ENCODE measurements around the gene HSPB6. TPM values are rescaled to one million over a fixed set of nuclear protein-coding genes. Genes with fewer than 3 reads are reported as not detected.

The HSPB6 gene
- polyA plus RNA-seq, 2 donors = 12.5 to 18.3 TPM

DNA sequence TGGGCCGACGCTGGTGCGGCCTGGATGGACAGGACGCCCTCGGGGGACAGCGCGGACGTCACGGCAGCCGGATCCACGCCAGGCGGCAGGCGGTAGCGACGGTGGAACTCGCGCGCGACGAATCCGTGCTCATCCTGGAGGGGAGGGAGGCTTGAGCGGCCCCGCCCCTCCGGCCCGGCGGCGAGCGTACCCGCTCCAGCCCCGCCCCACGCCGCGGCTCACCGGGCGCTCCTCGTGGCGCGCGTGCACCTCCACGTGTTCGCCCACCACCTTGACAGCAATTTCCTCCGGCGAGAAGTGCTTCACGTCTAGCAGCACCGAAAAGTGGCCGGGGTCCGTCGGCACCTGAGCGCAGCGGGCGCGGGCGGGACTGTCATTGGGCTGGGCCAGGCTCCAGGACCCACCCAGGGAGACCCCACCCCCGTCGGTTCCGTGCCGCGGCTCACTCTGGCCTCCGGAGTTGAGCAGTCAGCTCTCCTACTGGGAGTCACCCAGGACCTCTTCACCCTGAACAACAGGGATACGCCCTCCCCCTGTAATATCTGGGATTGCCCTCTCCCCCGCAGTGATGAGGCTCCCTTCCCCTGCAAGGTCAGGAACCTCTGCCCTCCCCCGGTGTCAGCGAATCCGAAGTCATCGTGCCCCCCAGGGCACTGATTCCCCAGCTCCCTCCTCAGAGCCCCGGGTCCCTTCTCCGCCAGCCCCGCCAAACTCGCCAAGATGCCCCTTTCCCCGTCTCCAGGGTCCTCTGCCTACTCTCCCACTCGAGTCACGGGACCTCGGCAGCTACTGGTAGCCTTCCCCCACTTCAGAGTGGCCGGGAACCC lies 1.1 kb downstream of the HSPB6 start:
- 15 to 21% methylated on average over 52 to 74 of the region's 74 CpGs for WGBS, 2 donors
- Histone ChIP-seq H3K27ac (ENCODE audit: low read depth in 2 of 2, low read length in 1 of 2) (peak overlapping the region; percentile 85 to 87), H3K27me3 (ENCODE audit: control insufficient read depth in 1 of 2, insufficient read depth in 2 of 2, low read length in 2 of 2) (no peaks in the 10 kb centered on the region), H3K4me1 (ENCODE audit: control insufficient read depth in 2 of 2, insufficient read depth in 2 of 2, low read length in 1 of 2) (peaks cover 0 to 22% of the 10 kb centered on the region in 2 donors), H3K36me3 (ENCODE audit: control insufficient read depth in 2 of 2, insufficient read depth in 2 of 2, low read length in 1 of 2) (peaks cover 4 to 24% of the 10 kb centered on the region in 2 donors), H3K4me3 (ENCODE audit: low read depth in 1 of 2, low read length in 2 of 2) (peak overlapping the region; percentile 8 to 39), H3K9me3 (ENCODE audit: control insufficient read depth in 2 of 2, insufficient read depth in 1 of 2, low read depth in 1 of 2, low read length in 1 of 2) (no peaks in the 10 kb centered on the region)

GRCh38 chr19:35755131-35755549 lies 1.7 kb downstream of the HSPB6 start:
- WGBS, 2 donors = 32 to 46% methylated on average over 16 to 17 of the region's 17 CpGs
- H3K9me3 ChIP-seq (ENCODE audit: control insufficient read depth in 2 of 2, insufficient read depth in 1 of 2, low read depth in 1 of 2, low read length in 1 of 2) = no peaks in the 10 kb centered on the region
- H3K4me3 ChIP-seq (ENCODE audit: low read depth in 1 of 2, low read length in 2 of 2) = peak overlapping the region; percentile 8 to 39
- H3K27ac ChIP-seq (ENCODE audit: low read depth in 2 of 2, low read length in 1 of 2) = peak overlapping the region; percentile 85 to 87
- peaks cover 0 to 22% of the 10 kb centered on the region in 2 donors for H3K4me1 ChIP-seq (ENCODE audit: control insufficient read depth in 2 of 2, insufficient read depth in 2 of 2, low read length in 1 of 2)
- H3K27me3 ChIP-seq (ENCODE audit: control insufficient read depth in 1 of 2, insufficient read depth in 2 of 2, low read length in 2 of 2) = no peaks in the 10 kb centered on the region
- H3K36me3 ChIP-seq (ENCODE audit: control insufficient read depth in 2 of 2, insufficient read depth in 2 of 2, low read length in 1 of 2) = peaks cover 4 to 24% of the 10 kb centered on the region in 2 donors

GRCh38 chr19:35754370-35755130 lies 2.3 kb downstream of the HSPB6 start:
- Histone ChIP-seq H3K9me3 (ENCODE audit: control insufficient read depth in 2 of 2, insufficient read depth in 1 of 2, low read depth in 1 of 2, low read length in 1 of 2) (no peaks in the 10 kb centered on the region), H3K36me3 (ENCODE audit: control insufficient read depth in 2 of 2, insufficient read depth in 2 of 2, low read length in 1 of 2) (peaks cover 4 to 24% of the 10 kb centered on the region in 2 donors), H3K27ac (ENCODE audit: low read depth in 2 of 2, low read length in 1 of 2) (peak overlapping the region; percentile 85 to 87), H3K27me3 (ENCODE audit: control insufficient read depth in 1 of 2, insufficient read depth in 2 of 2, low read length in 2 of 2) (no peaks in the 10 kb centered on the region), H3K4me1 (ENCODE audit: control insufficient read depth in 2 of 2, insufficient read depth in 2 of 2, low read length in 1 of 2) (peaks cover 3 to 22% of the 10 kb centered on the region in 2 donors), H3K4me3 (ENCODE audit: low read depth in 1 of 2, low read length in 2 of 2) (no peak overlapping the region)
- WGBS, 2 donors = 76 to 79% methylated on average over 13 of the region's 13 CpGs

- H3K4me3 ChIP-seq (ENCODE audit: low read depth in 1 of 2, low read length in 2 of 2) = no peak overlapping the region
- 84 to 94% methylated on average over 20 of the region's 20 CpGs for WGBS, 2 donors
- H3K4me1 ChIP-seq (ENCODE audit: control insufficient read depth in 2 of 2, insufficient read depth in 2 of 2, low read length in 1 of 2) = peaks cover 3 to 26% of the 10 kb centered on the region in 2 donors
- H3K27me3 ChIP-seq (ENCODE audit: control insufficient read depth in 1 of 2, insufficient read depth in 2 of 2, low read length in 2 of 2) = no peaks in the 10 kb centered on the region
- H3K9me3 ChIP-seq (ENCODE audit: control insufficient read depth in 2 of 2, insufficient read depth in 1 of 2, low read depth in 1 of 2, low read length in 1 of 2) = no peaks in the 10 kb centered on the region
- H3K27ac ChIP-seq (ENCODE audit: low read depth in 2 of 2, low read length in 1 of 2) = peak overlapping the region in 1 of 2 donors; percentile 9
- peaks cover 4 to 24% of the 10 kb centered on the region in 2 donors for H3K36me3 ChIP-seq (ENCODE audit: control insufficient read depth in 2 of 2, insufficient read depth in 2 of 2, low read length in 1 of 2)
Observed at GRCh38 chr19:35753634-35754369, 3.0 kb downstream of the HSPB6 start.

GRCh38 chr19:35752746-35753350 lies 4.0 kb downstream of the HSPB6 start:
- Histone ChIP-seq H3K27me3 (ENCODE audit: control insufficient read depth in 1 of 2, insufficient read depth in 2 of 2, low read length in 2 of 2) (no peaks in the 10 kb centered on the region), H3K4me3 (ENCODE audit: low read depth in 1 of 2, low read length in 2 of 2) (no peak overlapping the region), H3K9me3 (ENCODE audit: control insufficient read depth in 2 of 2, insufficient read depth in 1 of 2, low read depth in 1 of 2, low read length in 1 of 2) (no peaks in the 10 kb centered on the region), H3K36me3 (ENCODE audit: control insufficient read depth in 2 of 2, insufficient read depth in 2 of 2, low read length in 1 of 2) (peaks cover 4 to 24% of the 10 kb centered on the region in 2 donors), H3K27ac (ENCODE audit: low read depth in 2 of 2, low read length in 1 of 2) (no peak overlapping the region), H3K4me1 (ENCODE audit: control insufficient read depth in 2 of 2, insufficient read depth in 2 of 2, low read length in 1 of 2) (peaks cover 3 to 26% of the 10 kb centered on the region in 2 donors)
- 93 to 94% methylated on average over 20 of the region's 20 CpGs for WGBS, 2 donors

DNA sequence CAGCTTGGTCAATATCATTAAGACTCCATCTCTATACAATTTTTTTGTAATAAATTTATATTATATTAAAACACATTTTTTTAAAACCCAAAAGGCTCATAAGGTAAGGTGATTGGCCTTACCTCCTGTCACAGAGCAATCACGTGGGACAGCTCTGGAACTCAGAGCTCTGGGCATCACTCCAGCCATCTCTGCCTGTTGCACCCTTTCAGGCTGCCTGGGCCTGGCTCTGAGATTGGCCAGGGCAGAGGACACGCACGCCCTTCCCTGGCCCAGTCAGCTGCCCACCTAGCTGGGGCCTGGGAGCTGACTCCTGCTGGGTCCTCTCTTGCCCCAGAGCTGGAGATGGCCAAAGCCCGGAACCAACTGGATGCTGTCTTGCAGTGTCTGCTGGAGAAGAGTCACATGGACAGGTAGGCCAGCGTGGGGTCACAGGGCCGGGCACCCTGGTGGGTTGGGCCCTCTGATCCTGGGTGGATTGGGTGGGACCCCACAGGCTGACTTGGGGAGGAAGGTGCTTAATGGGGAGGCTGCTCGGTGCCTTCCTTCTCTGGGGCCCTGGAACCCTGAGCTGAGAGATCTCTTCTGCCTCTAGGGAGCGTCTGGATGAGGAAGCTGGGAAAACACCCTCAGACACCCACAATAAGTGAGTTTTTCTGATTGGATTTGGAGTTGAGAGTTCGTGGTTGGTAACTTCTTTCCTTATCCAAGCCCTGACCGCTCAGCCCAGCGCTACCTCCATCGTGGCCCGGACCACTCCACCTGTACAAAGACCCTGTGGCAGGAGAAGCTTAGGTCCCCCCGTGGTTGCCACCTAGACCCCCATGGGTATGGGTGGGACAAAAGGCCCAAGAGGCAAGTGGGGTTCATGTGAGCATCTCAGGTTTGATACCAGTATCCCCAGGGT lies 4.7 kb downstream of the HSPB6 start:
- no peak overlapping the region for H3K27ac ChIP-seq (ENCODE audit: low read depth in 2 of 2, low read length in 1 of 2)
- no peaks in the 10 kb centered on the region for H3K9me3 ChIP-seq (ENCODE audit: control insufficient read depth in 2 of 2, insufficient read depth in 1 of 2, low read depth in 1 of 2, low read length in 1 of 2)
- H3K4me1 ChIP-seq (ENCODE audit: control insufficient read depth in 2 of 2, insufficient read depth in 2 of 2, low read length in 1 of 2) = peaks cover 3 to 22% of the 10 kb centered on the region in 2 donors
- no peaks in the 10 kb centered on the region for H3K27me3 ChIP-seq (ENCODE audit: control insufficient read depth in 1 of 2, insufficient read depth in 2 of 2, low read length in 2 of 2)
- H3K36me3 ChIP-seq (ENCODE audit: control insufficient read depth in 2 of 2, insufficient read depth in 2 of 2, low read length in 1 of 2) = peaks cover 4 to 24% of the 10 kb centered on the region in 2 donors
- no peak overlapping the region for H3K4me3 ChIP-seq (ENCODE audit: low read depth in 1 of 2, low read length in 2 of 2)
- WGBS, 2 donors = 89 to 92% methylated on average over 14 of the region's 14 CpGs

GRCh38 chr19:35750167-35750566 lies 6.7 kb downstream of the HSPB6 start:
- Histone ChIP-seq H3K36me3 (ENCODE audit: control insufficient read depth in 2 of 2, insufficient read depth in 2 of 2, low read length in 1 of 2) (peaks cover 4 to 24% of the 10 kb centered on the region in 2 donors), H3K4me1 (ENCODE audit: control insufficient read depth in 2 of 2, insufficient read depth in 2 of 2, low read length in 1 of 2) (peaks cover 3 to 6% of the 10 kb centered on the region in 2 donors), H3K27ac (ENCODE audit: low read depth in 2 of 2, low read length in 1 of 2) (no peak overlapping the region), H3K27me3 (ENCODE audit: control insufficient read depth in 1 of 2, insufficient read depth in 2 of 2, low read length in 2 of 2) (no peaks in the 10 kb centered on the region), H3K9me3 (ENCODE audit: control insufficient read depth in 2 of 2, insufficient read depth in 1 of 2, low read depth in 1 of 2, low read length in 1 of 2) (no peaks in the 10 kb centered on the region), H3K4me3 (ENCODE audit: low read depth in 1 of 2, low read length in 2 of 2) (no peak overlapping the region)
- 87 to 92% methylated on average over 5 of the region's 5 CpGs for WGBS, 2 donors

DNA sequence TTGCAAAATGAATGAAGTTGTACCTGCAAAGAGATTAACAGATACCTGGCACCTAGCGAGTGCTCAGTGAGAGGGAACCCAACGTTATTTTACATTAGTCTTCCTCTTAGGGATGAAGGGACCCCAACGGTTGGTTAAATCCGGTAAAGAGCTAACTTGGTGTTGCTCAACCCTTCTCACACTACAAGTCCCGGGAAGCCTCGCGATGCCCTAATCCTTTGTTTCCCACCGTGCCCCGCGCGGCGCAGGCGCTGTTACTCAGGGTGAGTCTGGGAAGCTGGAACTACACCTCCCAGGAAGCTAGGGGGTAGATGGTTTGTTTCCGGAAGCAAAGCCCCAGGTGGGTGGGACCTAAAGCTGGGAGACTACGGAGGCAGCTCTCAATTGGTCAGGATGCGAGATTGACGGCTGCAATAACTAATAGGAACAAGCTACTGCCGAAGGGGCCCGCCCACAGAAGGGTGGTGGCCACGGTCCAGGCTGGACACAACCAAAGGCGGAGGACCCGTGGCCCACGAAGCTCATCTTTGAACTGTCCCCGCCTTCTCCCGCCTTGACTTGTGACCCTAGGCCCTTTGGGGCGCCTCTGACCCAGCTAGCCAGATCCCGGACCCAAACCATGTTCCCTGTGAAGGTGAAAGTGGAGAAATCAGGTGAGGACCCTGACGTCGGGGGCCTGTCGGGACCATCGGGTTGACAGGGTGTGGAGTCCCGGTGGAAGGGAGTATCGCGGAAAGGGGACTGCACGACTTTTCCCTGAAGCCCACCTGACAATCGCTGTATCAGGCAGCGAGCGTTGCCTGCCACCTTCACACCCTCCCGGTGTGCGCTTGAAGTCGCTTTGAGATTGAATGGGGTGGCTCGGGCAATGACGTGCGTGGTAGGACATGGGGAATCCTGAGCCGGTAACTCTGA lies 8.5 kb downstream of the HSPB6 start, which contains the start of gene LIN37:
Gene LIN37, plus strand, starts transcription at position 471 of the 915 bp plus-strand sequence. Its CDS starts 149 bp downstream, at position 620.
- 1% methylated on average over 45 of the region's 45 CpGs for WGBS, 2 donors
- H3K9me3 ChIP-seq (ENCODE audit: control insufficient read depth in 2 of 2, insufficient read depth in 1 of 2, low read depth in 1 of 2, low read length in 1 of 2) = no peaks in the 10 kb centered on the region
- peak within 1 kb of the TSS; percentile 66 to 81 for H3K27ac ChIP-seq (ENCODE audit: low read depth in 2 of 2, low read length in 1 of 2)
- no peaks in the 10 kb centered on the region for H3K27me3 ChIP-seq (ENCODE audit: control insufficient read depth in 1 of 2, insufficient read depth in 2 of 2, low read length in 2 of 2)
- H3K4me3 ChIP-seq (ENCODE audit: low read depth in 1 of 2, low read length in 2 of 2) = peak within 1 kb of the TSS; percentile 65 to 78
- H3K4me1 ChIP-seq (ENCODE audit: control insufficient read depth in 2 of 2, insufficient read depth in 2 of 2, low read length in 1 of 2) = peaks cover 3 to 4% of the 10 kb centered on the region in 2 donors
- H3K36me3 ChIP-seq (ENCODE audit: control insufficient read depth in 2 of 2, insufficient read depth in 2 of 2, low read length in 1 of 2) = peaks cover 3 to 16% of the 10 kb centered on the region in 2 donors

All from esophagus (tissue), 2 donors.